GM12892 (cell line): ENCODE measurements around the gene HPCAL1.

Experiments used
- DNase-seq: peaks from one replicate; pipeline ENCODE4 v3.0.0; 2011; ENCODE audit not compliant: insufficient read length
- FAIRE-seq: peaks from 2 replicates; lab custom pipeline; 2011; peaks lifted over from hg19 to GRCh38; lab: Jason Lieb, UNC
- POLR2A ChIP-seq: IDR thresholded peaks from 2 replicates; pipeline ENCODE4 v1.6.1; 2011; ENCODE audit warnings: low read depth, low read length, control low read depth
- POLR2AphosphoS5 ChIP-seq: IDR thresholded peaks from 2 replicates; pipeline ENCODE4 v1.6.1; 2011; ENCODE audit warnings: low read depth, low read length, control low read depth
- TAF1 ChIP-seq: IDR thresholded peaks from 2 replicates; pipeline ENCODE4 v1.6.1; 2011; ENCODE audit warnings: low read depth, mild to moderate bottlenecking, control low read depth, low read length, borderline replicate concordance

HPCAL1 gene

GRCh38 chr2:10381997-10382353 lies 79.3 kb downstream of the HPCAL1 start:
- FAIRE-seq (no peak), DNase-seq (no peak)
- TF ChIP-seq POLR2A (no peak), POLR2AphosphoS5 (no peak), TAF1 (no peak)

GRCh38 chr2:10382354-10383061 lies 79.8 kb downstream of the HPCAL1 start:
- FAIRE-seq, result peak; percentile 83
- no peak for DNase-seq
- TF ChIP-seq TAF1, result no peak
- TF ChIP-seq POLR2A, result no peak
- TF ChIP-seq POLR2AphosphoS5, result no peak

- TF ChIP-seq POLR2AphosphoS5 (no peak), POLR2A (no peak), TAF1 (no peak)
- no peak for FAIRE-seq
- DNase-seq, result no peak
Observed at GRCh38 chr2:10383960-10384734, 81.4 kb downstream of the HPCAL1 start.

GRCh38 chr2:10385501-10385900 lies 82.8 kb downstream of the HPCAL1 start:
- no peak for FAIRE-seq
- TF ChIP-seq POLR2AphosphoS5, result no peak
- TF ChIP-seq TAF1, result no peak
- TF ChIP-seq POLR2A, result no peak
- no peak for DNase-seq

- FAIRE-seq (no peak), DNase-seq (no peak)
- TF ChIP-seq TAF1, result no peak
- no peak for TF ChIP-seq POLR2AphosphoS5
- TF ChIP-seq POLR2A, result no peak
Observed at GRCh38 chr2:10385933-10386773, 83.4 kb downstream of the HPCAL1 start.

- TF ChIP-seq TAF1, result no peak
- TF ChIP-seq POLR2AphosphoS5, result no peak
- TF ChIP-seq POLR2A, result no peak
- FAIRE-seq (no peak), DNase-seq (no peak)
Observed at GRCh38 chr2:10387033-10387432, 84.3 kb downstream of the HPCAL1 start.

GRCh38 chr2:10388954-10389560 lies 86.4 kb downstream of the HPCAL1 start:
- no peak for FAIRE-seq
- no peak for DNase-seq
- TF ChIP-seq POLR2AphosphoS5, result no peak
- TF ChIP-seq TAF1, result no peak
- no peak for TF ChIP-seq POLR2A

GRCh38 chr2:10389573-10389972 lies 86.9 kb downstream of the HPCAL1 start:
- TF ChIP-seq POLR2A (no peak), POLR2AphosphoS5 (no peak), TAF1 (no peak)
- no peak for FAIRE-seq
- no peak for DNase-seq

GRCh38 chr2:10390369-10390801 lies 87.7 kb downstream of the HPCAL1 start:
- no peak for FAIRE-seq
- TF ChIP-seq POLR2AphosphoS5 (no peak), TAF1 (no peak), POLR2A (no peak)
- DNase-seq, result no peak

GRCh38 chr2:10392100-10392499 lies 89.4 kb downstream of the HPCAL1 start:
- DNase-seq, result no peak
- no peak for FAIRE-seq
- no peak for TF ChIP-seq POLR2A
- TF ChIP-seq POLR2AphosphoS5, result no peak
- no peak for TF ChIP-seq TAF1

GRCh38 chr2:10392548-10392947 lies 89.8 kb downstream of the HPCAL1 start:
- FAIRE-seq (no peak), DNase-seq (no peak)
- no peak for TF ChIP-seq TAF1
- TF ChIP-seq POLR2A, result no peak
- TF ChIP-seq POLR2AphosphoS5, result no peak
